ENCODE measurements around the gene IRGC. TPM values are rescaled to one million over a fixed set of nuclear protein-coding genes. Genes with fewer than 3 reads are reported as not detected.

Gene IRGC
- not detected for total RNA-seq

GRCh38 chr19:43715776-43716175 lies at the start of gene IRGC:
Gene IRGC, plus strand, starts transcription at chr19:43716076. Its CDS starts 2,483 bp downstream, at chr19:43718559.

GRCh38 chr19:43754503-43755255 lies 38.8 kb downstream of the IRGC start, which contains the start of gene SMG9:
Gene SMG9, minus strand, starts transcription at chr19:43754962. Its CDS starts 4,221 bp downstream, at chr19:43750741.

Other genes with a start within 250 kb of the IRGC start
- gene PHLDB3, start 211.3 kb upstream of the IRGC start, total RNA-seq = 16.4 TPM
- 24.4 TPM for gene ETHE1, start 188.9 kb upstream of the IRGC start, total RNA-seq
- 1.0 TPM for gene ZNF575, start 182.9 kb upstream of the IRGC start, total RNA-seq
- 32.4 TPM for gene XRCC1, start 140.5 kb upstream of the IRGC start, total RNA-seq
- 10.1 TPM for gene PINLYP, start 140.3 kb upstream of the IRGC start, total RNA-seq
- gene IRGQ, start 119.9 kb upstream of the IRGC start, total RNA-seq = 55.9 TPM
- 16.3 TPM for gene ZNF576, start 119.5 kb upstream of the IRGC start, total RNA-seq
- not detected for gene SRRM5, start 104.0 kb upstream of the IRGC start, total RNA-seq
- 43.9 TPM for gene ZNF428, start 96.4 kb upstream of the IRGC start, total RNA-seq
- gene CADM4, start 76.2 kb upstream of the IRGC start, total RNA-seq = 44.0 TPM
- 9.2 TPM for gene PLAUR, start 45.9 kb upstream of the IRGC start, total RNA-seq
- gene SMG9, start 38.9 kb downstream of the IRGC start, total RNA-seq = 21.7 TPM
- 2.1 TPM for gene KCNN4, start 64.9 kb downstream of the IRGC start, total RNA-seq
- gene LYPD5, start 86.4 kb downstream of the IRGC start, total RNA-seq = 2.6 TPM
- 51.4 TPM for gene ZNF283, start 111.2 kb downstream of the IRGC start, total RNA-seq
- gene ZNF404, start 167.9 kb downstream of the IRGC start, total RNA-seq = 8.0 TPM
- 24.6 TPM for gene ZNF45, start 219.2 kb downstream of the IRGC start, total RNA-seq
- gene ZNF221, start 235.2 kb downstream of the IRGC start, total RNA-seq = 34.8 TPM